CD4-positive, alpha-beta T cell (primary cell): ENCODE data around the gene SMC6. TPM values are rescaled to one million over a fixed set of nuclear protein-coding genes. Genes with fewer than 3 reads are reported as not detected.

Experiments used
- ATAC-seq: fragments of 200-7000 bp; cut with Tn5 transposase; one replicate; pipeline ENCODE4 v1.10.0; 2022; ENCODE audit warnings: mild to moderate bottlenecking; ENCODE audit not compliant: poor library complexity
- CTCF ChIA-PET: fragments of 350-600 bp; sonication (Branson Sonifier 250); formaldehyde crosslinking; loops from one replicate; lab custom pipeline; 2021; ENCODE audit warnings: antibody characterized with exemption, inconsistent platforms; lab: Charles Lee
- POLR2A ChIA-PET: fragments of 350-600 bp; sonication (Branson Sonifier 250); formaldehyde crosslinking; loops from one replicate; lab custom pipeline; 2021; ENCODE audit warnings: antibody characterized with exemption, inconsistent platforms; lab: Charles Lee
- DNase-seq, 14 experiments: peaks; one replicate each; pipeline ENCODE4 v3.0.0-alpha.2; 2013 to 2020; ENCODE audit warnings: mixed read lengths in 2 of 14
- H3K27ac ChIP-seq, 2 donors: one replicate each; pipeline versions ENCODE4 v1.5.1 to v1.7.0; 2013; ENCODE audit warnings: low read length in 2 of 2, low read depth in 1 of 2, mild to moderate bottlenecking in 1 of 2
- H3K27me3 ChIP-seq, 2 experiments: 1 replicate in 1 of 2; 2 replicates in 1 of 2; pipeline versions ENCODE4 v1.6.1 to v1.7.0; 2013; ENCODE audit warnings: low read length in 2 of 2, control low read depth in 1 of 2, mild to moderate bottlenecking in 1 of 2, moderate library complexity in 1 of 2; ENCODE audit not compliant: insufficient read depth in 2 of 2, control insufficient read depth in 1 of 2
- H3K36me3 ChIP-seq: one replicate; pipeline ENCODE4 v1.6.1; 2013; ENCODE audit warnings: low read length, control low read depth; ENCODE audit not compliant: insufficient read depth
- H3K4me1 ChIP-seq: one replicate; pipeline ENCODE4 v1.6.1; 2013; ENCODE audit warnings: low read length, control low read depth; ENCODE audit not compliant: insufficient read depth
- H3K4me3 ChIP-seq: one replicate; pipeline ENCODE4 v1.5.1; 2013; ENCODE audit warnings: mild to moderate bottlenecking, low read length, moderate library complexity
- H3K9me3 ChIP-seq, 2 experiments: 1 replicate in 1 of 2; 2 replicates in 1 of 2; pipeline versions ENCODE4 v1.6.1 to v1.7.0; 2013; ENCODE audit warnings: low read length in 2 of 2, mild to moderate bottlenecking in 2 of 2, control low read depth in 1 of 2, moderate library complexity in 1 of 2; ENCODE audit not compliant: control insufficient read depth in 1 of 2, insufficient read depth in 1 of 2
- H3K27ac Mint-ChIP-seq: one replicate; pipeline ENCODE4 v1.8.0; 2020; ENCODE audit warnings: mixed read lengths
- H3K27me3 Mint-ChIP-seq: one replicate; pipeline ENCODE4 v1.8.0; 2021; ENCODE audit warnings: mixed read lengths
- H3K36me3 Mint-ChIP-seq: one replicate; pipeline ENCODE4 v1.8.0; 2021; ENCODE audit warnings: low read depth, mixed read lengths
- H3K4me1 Mint-ChIP-seq: one replicate; pipeline ENCODE4 v1.8.0; 2021; ENCODE audit warnings: low read depth, mixed read lengths
- H3K4me3 Mint-ChIP-seq: one replicate; pipeline ENCODE4 v1.8.0; 2020; ENCODE audit warnings: mild to moderate bottlenecking, mixed read lengths
- H3K9me3 Mint-ChIP-seq: one replicate; pipeline ENCODE4 v1.8.0; 2020; ENCODE audit warnings: mixed read lengths
- CTCF ChIP-seq: fragments of 200-600 bp; IDR thresholded peaks from one replicate; pipeline ENCODE4 v1.8.0; 2022; ENCODE audit warnings: antibody characterized with exemption, mild to moderate bottlenecking
- intact Hi-C, 2 experiments: fragments of 100-400 bp; cut with DNase I in 1 of 2; cut with micrococcal nuclease in 1 of 2; formaldehyde crosslinking; loops; one replicate each; pipeline versions ENCODE4 v1.15.1 to v1.9.0; 2023 to 2025; cut with DNase I, micrococcal nuclease
- total RNA-seq, 174 experiments: library from RNA in 2 of 174; stranded (reverse) in 2 of 174; gene quantifications; one replicate each; pipeline ENCODE4 v1.2.3 and lab custom pipeline; 2021 to 2026

SMC6 gene
- total RNA-seq, 2 experiments from 2014 or later: 7.1 to 7.8 TPM

DNA sequence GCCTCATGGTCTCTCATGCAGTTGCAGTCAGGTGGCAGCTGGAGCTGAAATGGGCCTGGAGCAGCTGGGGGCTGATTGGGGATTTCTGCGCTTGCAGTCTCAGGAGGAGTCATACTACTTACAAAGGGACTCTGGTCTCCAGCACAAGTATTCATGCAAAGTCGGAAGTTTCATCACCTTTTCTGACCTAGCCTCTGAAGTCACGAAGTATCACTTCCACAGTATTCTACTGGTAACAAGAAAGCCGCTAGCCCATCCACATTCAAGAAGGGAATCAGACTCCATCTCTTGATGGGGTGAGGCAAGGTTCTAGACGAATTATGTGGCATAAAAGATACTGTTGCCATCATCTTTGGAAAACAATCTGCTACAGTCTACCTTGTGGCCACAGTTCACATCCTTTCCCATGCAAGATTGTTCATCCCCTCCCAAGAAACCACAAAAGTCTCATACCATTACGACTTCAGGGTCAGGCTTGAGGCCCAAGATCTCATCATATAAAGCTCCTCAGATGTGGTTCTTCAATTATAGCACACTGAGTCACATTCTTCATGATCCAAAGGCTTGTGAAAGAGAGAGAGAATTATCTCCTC is 95.3 kb downstream of the SMC6 start:
- POLR2A ChIA-PET: no interaction called here

GRCh38 chr2:17657759-17658158 is 95.9 kb downstream of the SMC6 start:
- no peak overlapping the region for H3K27ac ChIP-seq
- no peaks in the 10 kb centered on the region for H3K9me3 ChIP-seq
- H3K36me3 Mint-ChIP-seq: peaks cover 5% of the 10 kb centered on the region
- H3K36me3 ChIP-seq: peaks cover 5% of the 10 kb centered on the region
- no peak for TF ChIP-seq CTCF
- no peak for ATAC-seq
- intact Hi-C loops: no loop called here
- no peaks in the 10 kb centered on the region for H3K4me1 Mint-ChIP-seq
- no peak for DNase-seq
- no peak overlapping the region for H3K27ac Mint-ChIP-seq
- H3K9me3 Mint-ChIP-seq: no peaks in the 10 kb centered on the region
- no peaks in the 10 kb centered on the region for H3K4me1 ChIP-seq
- no peaks in the 10 kb centered on the region for H3K27me3 Mint-ChIP-seq
- H3K4me3 ChIP-seq: no peak overlapping the region
- H3K4me3 Mint-ChIP-seq: no peak overlapping the region
- ChIA-PET CTCF (no interaction called here), POLR2A (no interaction called here)
- H3K27me3 ChIP-seq: no peaks in the 10 kb centered on the region

More for the DNA sequence above, 95.3 kb downstream of the SMC6 start:
- no peaks in the 10 kb centered on the region for H3K27me3 ChIP-seq
- intact Hi-C loops: no loop called here
- ATAC-seq (no peak), DNase-seq (no peak)
- H3K27me3 Mint-ChIP-seq: no peaks in the 10 kb centered on the region
- H3K9me3 Mint-ChIP-seq: no peaks in the 10 kb centered on the region
- no peak for TF ChIP-seq CTCF
- no peaks in the 10 kb centered on the region for H3K9me3 ChIP-seq
- no peak overlapping the region for H3K27ac Mint-ChIP-seq
- CTCF ChIA-PET: no interaction called here
- H3K4me1 ChIP-seq: no peaks in the 10 kb centered on the region
- peaks cover 5% of the 10 kb centered on the region for H3K36me3 ChIP-seq
- no peak overlapping the region for H3K4me3 ChIP-seq
- H3K36me3 Mint-ChIP-seq: peaks cover 11% of the 10 kb centered on the region
- no peak overlapping the region for H3K27ac ChIP-seq
- H3K4me1 Mint-ChIP-seq: no peaks in the 10 kb centered on the region
- H3K4me3 Mint-ChIP-seq: no peak overlapping the region

DNA sequence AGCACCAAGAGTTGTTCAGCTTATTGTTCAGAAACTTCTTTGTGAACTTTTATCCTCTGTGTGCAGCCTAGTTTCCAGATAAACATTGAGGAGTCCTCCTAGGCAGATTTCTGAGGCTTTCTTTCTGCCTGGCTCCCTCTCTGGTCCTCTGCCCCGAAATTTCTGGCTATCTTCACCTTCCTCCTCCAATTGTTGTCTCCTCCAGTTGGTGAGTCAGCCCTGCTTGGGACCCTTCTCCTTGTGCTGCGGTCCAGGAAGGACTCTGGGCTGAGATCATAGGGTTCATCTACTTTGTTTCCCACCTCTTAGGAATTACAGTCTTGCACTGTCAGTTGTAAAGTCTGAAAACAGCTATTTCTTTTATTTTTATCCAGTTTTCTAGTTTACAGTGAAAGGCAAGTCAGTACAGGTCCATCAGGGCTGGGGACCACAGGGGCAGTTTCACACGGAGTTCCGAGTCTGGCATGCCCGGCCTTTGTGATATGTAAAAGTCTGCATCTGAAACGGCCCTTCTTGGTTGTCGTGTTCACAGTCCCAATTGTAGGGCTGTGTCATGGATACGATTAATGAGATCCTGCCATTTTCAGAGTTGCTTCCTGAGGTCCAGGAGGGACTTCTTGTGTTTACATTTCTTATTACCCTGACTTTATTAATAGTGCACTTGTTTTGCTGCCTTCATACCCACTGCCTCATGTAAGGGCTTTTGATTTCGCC is 100.8 kb downstream of the SMC6 start:
- POLR2A ChIA-PET: no interaction called here
- no peak overlapping the region for H3K4me3 ChIP-seq
- DNase-seq (no peak), ATAC-seq (no peak)
- TF ChIP-seq CTCF: no peak
- H3K4me1 Mint-ChIP-seq: no peaks in the 10 kb centered on the region
- intact Hi-C loops: no loop called here
- H3K27ac Mint-ChIP-seq: no peak overlapping the region
- H3K36me3 ChIP-seq: no peaks in the 10 kb centered on the region
- H3K27me3 ChIP-seq: no peaks in the 10 kb centered on the region
- no peaks in the 10 kb centered on the region for H3K9me3 ChIP-seq
- CTCF ChIA-PET: no interaction called here
- H3K4me1 ChIP-seq: no peaks in the 10 kb centered on the region
- H3K36me3 Mint-ChIP-seq: no peaks in the 10 kb centered on the region
- no peak overlapping the region for H3K27ac ChIP-seq
- no peak overlapping the region for H3K4me3 Mint-ChIP-seq
- H3K27me3 Mint-ChIP-seq: no peaks in the 10 kb centered on the region
- H3K9me3 Mint-ChIP-seq: no peaks in the 10 kb centered on the region
